ENCODE measurements around the gene ROBO1. TPM values are rescaled to one million over a fixed set of nuclear protein-coding genes. Genes with fewer than 3 reads are reported as not detected.
A peak's percentile ranks its signal among the peaks of the same experiment; 100 is the strongest.

Gene ROBO1
- total RNA-seq, 1 donor from 2014 or later, result 73.8 TPM

GRCh38 chr3:78924711-78925110 lies 843.1 kb downstream of the ROBO1 start:
- Mint-ChIP-seq H3K4me1 (ENCODE audit: unreplicated experiment) (peaks cover 7% of the 10 kb centered on the region), H3K36me3 (ENCODE audit: unreplicated experiment) (peaks cover 5% of the 10 kb centered on the region), H3K27me3 (ENCODE audit: unreplicated experiment) (no peaks in the 10 kb centered on the region), H3K9me3 (ENCODE audit: unreplicated experiment) (peaks cover 5% of the 10 kb centered on the region), H3K27ac (ENCODE audit: unreplicated experiment) (no peak overlapping the region), H3K4me3 (ENCODE audit: unreplicated experiment) (no peak overlapping the region)
- no peak for DNase-seq (ENCODE audit: extremely low spot score, unreplicated experiment)
- TF ChIP-seq CTCF (IDR thresholded peaks at IDR 0.05), result no peak

GRCh38 chr3:78919021-78919755 lies 848.6 kb downstream of the ROBO1 start:
- peaks cover 24% of the 10 kb centered on the region for H3K4me1 Mint-ChIP-seq (ENCODE audit: unreplicated experiment)
- no peak for DNase-seq (ENCODE audit: extremely low spot score, unreplicated experiment)
- H3K9me3 Mint-ChIP-seq (ENCODE audit: unreplicated experiment), result no peaks in the 10 kb centered on the region
- H3K36me3 Mint-ChIP-seq (ENCODE audit: unreplicated experiment), result no peaks in the 10 kb centered on the region
- H3K4me3 Mint-ChIP-seq (ENCODE audit: unreplicated experiment), result no peak overlapping the region
- TF ChIP-seq CTCF (IDR thresholded peaks at IDR 0.05), result no peak
- H3K27me3 Mint-ChIP-seq (ENCODE audit: unreplicated experiment), result no peaks in the 10 kb centered on the region
- H3K27ac Mint-ChIP-seq (ENCODE audit: unreplicated experiment), result peak overlapping the region; percentile 76

GRCh38 chr3:78918361-78919020 lies 849.3 kb downstream of the ROBO1 start:
- Mint-ChIP-seq H3K27ac (ENCODE audit: unreplicated experiment) (peak overlapping the region; percentile 76), H3K27me3 (ENCODE audit: unreplicated experiment) (no peaks in the 10 kb centered on the region), H3K4me1 (ENCODE audit: unreplicated experiment) (peaks cover 28% of the 10 kb centered on the region), H3K9me3 (ENCODE audit: unreplicated experiment) (no peaks in the 10 kb centered on the region), H3K36me3 (ENCODE audit: unreplicated experiment) (no peaks in the 10 kb centered on the region), H3K4me3 (ENCODE audit: unreplicated experiment) (no peak overlapping the region)
- DNase-seq (ENCODE audit: extremely low spot score, unreplicated experiment), result no peak
- TF ChIP-seq CTCF (IDR thresholded peaks at IDR 0.05), result no peak

- Mint-ChIP-seq H3K4me3 (ENCODE audit: unreplicated experiment) (no peak overlapping the region), H3K27me3 (ENCODE audit: unreplicated experiment) (no peaks in the 10 kb centered on the region), H3K4me1 (ENCODE audit: unreplicated experiment) (peaks cover 34% of the 10 kb centered on the region), H3K27ac (ENCODE audit: unreplicated experiment) (peak overlapping the region; percentile 48), H3K36me3 (ENCODE audit: unreplicated experiment) (no peaks in the 10 kb centered on the region), H3K9me3 (ENCODE audit: unreplicated experiment) (no peaks in the 10 kb centered on the region)
- no peak for TF ChIP-seq CTCF (IDR thresholded peaks at IDR 0.05)
- no peak for DNase-seq (ENCODE audit: extremely low spot score, unreplicated experiment)
Observed at GRCh38 chr3:78917536-78917935, 850.3 kb downstream of the ROBO1 start.

GRCh38 chr3:78913711-78914110 lies 854.1 kb downstream of the ROBO1 start:
- H3K27me3 Mint-ChIP-seq (ENCODE audit: unreplicated experiment), result no peaks in the 10 kb centered on the region
- peaks cover 27% of the 10 kb centered on the region for H3K4me1 Mint-ChIP-seq (ENCODE audit: unreplicated experiment)
- H3K4me3 Mint-ChIP-seq (ENCODE audit: unreplicated experiment), result no peak overlapping the region
- peaks cover 3% of the 10 kb centered on the region for H3K9me3 Mint-ChIP-seq (ENCODE audit: unreplicated experiment)
- peaks cover 3% of the 10 kb centered on the region for H3K36me3 Mint-ChIP-seq (ENCODE audit: unreplicated experiment)
- no peak overlapping the region for H3K27ac Mint-ChIP-seq (ENCODE audit: unreplicated experiment)
- no peak for DNase-seq (ENCODE audit: extremely low spot score, unreplicated experiment)
- TF ChIP-seq CTCF (IDR thresholded peaks at IDR 0.05), result no peak

Measured in osteocyte (in vitro differentiated cells).